OCI-LY7 (cell line): ENCODE data around the gene MGAT1. TPM values are rescaled to one million over a fixed set of nuclear protein-coding genes. Genes with fewer than 3 reads are reported as not detected.

Experiments used
- BruUV-seq: library from RNA; stranded (reverse); fragments of 400-500 nt; replicated peaks from 2 replicates; lab custom pipeline; 2021; lab: Mats Ljungman, UMichigan
- CTCF ChIA-PET: fragments of 300-600 bp; sonication (Branson Sonifier 250); formaldehyde crosslinking; loops from one replicate; lab custom pipeline; 2022; ENCODE audit warnings: antibody characterized with exemption; ENCODE audit not compliant: unreplicated experiment; lab: Charles Lee
- POLR2A ChIA-PET: fragments of 300-600 bp; sonication (Branson Sonifier 250); formaldehyde crosslinking; loops from one replicate; lab custom pipeline; 2022; ENCODE audit warnings: antibody characterized with exemption; lab: Charles Lee
- DNase-seq: peaks from one replicate; pipeline ENCODE4 v3.0.0-alpha.2; 2015; ENCODE audit warnings: low spot score
- H2AFZ ChIP-seq: fragments of 200-600 bp; sonication (generic), shearing (Covaris generic); 2 replicates; pipeline ENCODE4 v1.6.1; 2014; ENCODE audit warnings: mild to moderate bottlenecking, antibody characterized with exemption, low read length, moderate library complexity
- H3K27ac ChIP-seq: fragments of 200-600 bp; sonication (generic); 2 replicates; pipeline ENCODE4 v1.5.1; 2014; ENCODE audit warnings: mixed run types, low read depth, mild to moderate bottlenecking, moderate library complexity, low read length, inconsistent platforms; ENCODE audit not compliant: poor library complexity, severe bottlenecking
- H3K36me3 ChIP-seq: fragments of 200-600 bp; sonication (generic); 2 replicates; pipeline ENCODE4 v1.6.1; 2014; ENCODE audit warnings: mild to moderate bottlenecking, antibody characterized with exemption, low read length, moderate library complexity, mixed read lengths; ENCODE audit not compliant: insufficient read depth
- H3K4me1 ChIP-seq: fragments of 200-600 bp; sonication (generic); 2 replicates; pipeline ENCODE4 v1.5.1; 2014; ENCODE audit warnings: mild to moderate bottlenecking, low read length; ENCODE audit not compliant: insufficient read depth, poor library complexity, severe bottlenecking
- H3K4me2 ChIP-seq: fragments of 200-600 bp; sonication (generic); 2 replicates; pipeline ENCODE4 v1.6.1; 2014; ENCODE audit warnings: mild to moderate bottlenecking, low read length
- H3K4me3 ChIP-seq: fragments of 200-600 bp; sonication (generic); 2 replicates; pipeline ENCODE4 v1.5.1; 2014; ENCODE audit warnings: mild to moderate bottlenecking, low read depth, low read length; ENCODE audit not compliant: poor library complexity, severe bottlenecking
- H3K79me2 ChIP-seq: fragments of 200-600 bp; sonication (generic); 2 replicates; pipeline ENCODE4 v1.6.1; 2016; ENCODE audit warnings: low read depth, mild to moderate bottlenecking, low read length, moderate library complexity, mixed read lengths; ENCODE audit not compliant: insufficient read depth
- H3K9me2 ChIP-seq: fragments of 200-600 bp; sonication (generic); 2 replicates; pipeline ENCODE4 v1.6.1; 2016; ENCODE audit warnings: mild to moderate bottlenecking, low read length, mixed read lengths; ENCODE audit not compliant: insufficient read depth
- H3K9me3 ChIP-seq: fragments of 200-600 bp; sonication (generic); 2 replicates; pipeline ENCODE4 v1.6.1; 2014; ENCODE audit warnings: mild to moderate bottlenecking, mixed run types, low read length, mixed read lengths
- H4K20me1 ChIP-seq: fragments of 200-600 bp; sonication (generic); 2 replicates; pipeline ENCODE4 v1.6.1; 2014; ENCODE audit warnings: mild to moderate bottlenecking, antibody characterized with exemption, low read length, moderate library complexity, mixed read lengths; ENCODE audit not compliant: insufficient read depth
- CTCF ChIP-seq: fragments of 200-600 bp; sonication (generic); conservative IDR thresholded peaks from 2 replicates; pipeline ENCODE4 v1.5.1; 2014; ENCODE audit warnings: mild to moderate bottlenecking, antibody characterized with exemption, low read length, moderate library complexity, mixed read lengths
- EZH2phosphoT487 ChIP-seq: fragments of 200-600 bp; sonication (generic); IDR thresholded peaks from 2 replicates; pipeline ENCODE4 v1.6.1; 2018; ENCODE audit warnings: low read depth, borderline replicate concordance, mild to moderate bottlenecking, mixed run types, antibody characterized with exemption, low read length, moderate library complexity, mixed read lengths
- intact Hi-C: fragments of 100-400 bp; cut with micrococcal nuclease; formaldehyde crosslinking; loops from one replicate; pipeline ENCODE4 v1.10.0; 2022; ENCODE audit not compliant: unreplicated experiment
- total RNA-seq, 2 experiments: library from RNA; depleted of rRNA in 1 of 2; stranded (reverse); fragments of >200 nt in 1 of 2; shearing (Covaris generic) in 1 of 2; gene quantifications; 2 replicates each; pipeline ENCODE4 v1.2.3, GENCODE V29; 2014 to 2022

Gene MGAT1
- total RNA-seq, 2 experiments from 2014 or later, result 75.4 to 103 TPM

DNA sequence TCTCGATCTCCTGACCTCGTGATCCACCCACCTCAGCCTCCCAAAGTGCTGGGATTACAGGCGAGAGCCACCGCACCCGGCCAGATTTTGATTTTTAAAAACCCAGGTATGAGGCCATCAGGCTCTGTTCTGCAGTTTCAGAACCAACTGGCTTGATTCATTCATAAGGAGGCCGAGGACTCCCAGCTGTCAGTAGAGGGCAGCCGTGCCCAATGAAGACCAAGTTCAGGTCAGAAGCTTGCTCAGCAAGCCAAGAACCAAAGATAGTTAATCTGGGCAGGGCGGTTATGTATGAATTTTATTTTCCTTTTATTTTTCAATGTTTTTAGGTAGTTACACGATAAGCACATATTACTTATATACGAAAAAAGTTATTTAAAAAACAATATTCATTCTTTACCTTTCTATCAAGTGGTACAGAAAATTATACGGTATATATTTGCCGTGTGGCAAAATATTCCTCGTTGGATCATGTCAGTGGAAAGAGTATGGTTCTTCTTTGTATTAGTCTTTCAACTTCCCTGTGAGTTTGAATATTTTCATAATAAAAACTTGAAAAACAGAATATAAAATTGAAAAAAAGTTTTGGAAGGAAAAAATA, 18.0 kb downstream of the MGAT1 start:
- POLR2A ChIA-PET, result interaction anchor here (1.1 kb wide), 2 partner anchors 79 to 84 kb away, joined by 3 read pairs; no protein-coding TSS in a partner anchor
- no peak overlapping the region for H3K4me2 ChIP-seq
- no peak overlapping the region for H3K4me3 ChIP-seq
- H2AFZ ChIP-seq, result no peak overlapping the region
- peak; percentile 81 for DNase-seq
- H3K27ac ChIP-seq, result no peak overlapping the region
- no peaks in the 10 kb centered on the region for H3K4me1 ChIP-seq
- peaks cover 20% of the 10 kb centered on the region for H3K36me3 ChIP-seq
- peak; percentile 87 for TF ChIP-seq CTCF
- TF ChIP-seq EZH2phosphoT487, result no peak
- no peaks in the 10 kb centered on the region for H4K20me1 ChIP-seq
- H3K79me2 ChIP-seq, result no peaks in the 10 kb centered on the region
- intact Hi-C loops, result loop anchor here (1.0 to 5.0 kb wide), 4 partner anchors 76 to 373 kb away; partner anchors contain the start of genes BTNL9 and ZFP62
- CTCF ChIA-PET, result interaction anchor here (1.0 kb wide), 1 partner anchor 46 kb away, joined by 3 read pairs; no protein-coding TSS in a partner anchor
- BruUV-seq, result no TSS peak
- no peaks in the 10 kb centered on the region for H3K9me2 ChIP-seq
- no peaks in the 10 kb centered on the region for H3K9me3 ChIP-seq

DNA sequence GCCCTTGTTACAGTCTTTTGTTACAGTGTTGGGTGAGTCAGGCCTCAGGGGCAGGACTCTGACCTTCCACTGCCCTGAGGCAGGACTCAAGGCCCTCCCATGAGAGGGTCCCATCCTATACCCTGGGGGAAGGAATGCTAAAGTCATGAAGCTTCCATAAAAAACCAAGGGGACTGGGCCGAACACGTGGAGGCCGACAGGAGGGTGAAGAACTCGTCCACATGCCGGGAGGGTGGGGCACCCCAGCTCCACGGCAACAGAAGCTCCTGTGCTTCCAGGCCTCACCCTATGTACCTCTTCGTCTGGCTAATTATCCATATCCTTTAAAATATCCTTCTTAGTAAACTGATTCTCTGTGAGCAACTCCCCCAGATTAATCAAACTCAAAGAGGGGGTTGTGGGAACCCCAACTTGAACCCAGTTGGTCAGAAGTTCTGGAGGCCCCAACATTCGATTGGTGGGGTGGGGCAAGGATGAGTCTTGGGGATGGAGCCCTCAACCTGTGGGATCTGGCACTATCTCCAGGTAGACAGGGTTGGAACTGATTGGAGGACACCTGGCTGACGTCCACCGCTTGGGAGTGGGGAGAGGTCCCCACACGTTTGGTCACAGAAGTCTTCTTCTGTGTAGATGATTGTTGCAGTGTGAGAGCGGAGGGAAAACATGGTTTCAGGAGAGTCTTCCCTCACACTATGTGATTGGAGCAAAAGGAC, 19.1 kb downstream of the MGAT1 start:
- DNase-seq, result no peak
- Histone ChIP-seq H3K9me3 (no peaks in the 10 kb centered on the region), H3K36me3 (peaks cover 10% of the 10 kb centered on the region; the same call in 1 of the 2 replicates), H3K4me1 (no peaks in the 10 kb centered on the region), H3K4me3 (no peak overlapping the region), H3K27ac (no peak overlapping the region), H2AFZ (no peak overlapping the region), H3K9me2 (no peaks in the 10 kb centered on the region), H3K4me2 (no peak overlapping the region), H4K20me1 (no peaks in the 10 kb centered on the region), H3K79me2 (no peaks in the 10 kb centered on the region)
- ChIA-PET CTCF (interaction anchor here (1.0 kb wide), 1 partner anchor 18 kb away, joined by 3 read pairs; no protein-coding TSS in a partner anchor), POLR2A (no interaction called here)
- no TSS peak for BruUV-seq
- intact Hi-C loops, result loop anchor here (1.0 to 5.0 kb wide), 4 partner anchors 77 to 374 kb away; partner anchors contain the start of genes BTNL9 and ZFP62
- TF ChIP-seq EZH2phosphoT487 (no peak), CTCF (no peak)
